SK-N-SH treated with all-trans-retinoic acid at 6 μM for 48 hours (cell line): ENCODE measurements around the gene LAMTOR2.

Experiments used
- ATAC-seq: fragments of 200-7000 bp; cut with Tn5 transposase; 3 replicates; pipeline ENCODE4 v1.9.1; 2020; ENCODE audit warnings: mild to moderate bottlenecking, moderate library complexity
- ARNTL ChIP-seq: fragments of 450-650 bp; formaldehyde crosslinking; IDR thresholded peaks from 2 replicates; pipeline ENCODE4 v1.5.0; 2020; ENCODE audit warnings: low read depth, mild to moderate bottlenecking, moderate library complexity, borderline replicate concordance
- BACH2 ChIP-seq: fragments of 250-450 bp; sonication (Bioruptor Pico); IDR thresholded peaks from 2 replicates; pipeline ENCODE4 v1.9.0; 2021; ENCODE audit warnings: mild to moderate bottlenecking, borderline replicate concordance
- CSDC2 ChIP-seq: fragments of 250-450 bp; sonication (Bioruptor Pico); IDR thresholded peaks from 2 replicates; pipeline ENCODE4 v1.5.0; 2020; ENCODE audit warnings: mild to moderate bottlenecking, moderate library complexity
- CSRNP3 ChIP-seq: fragments of 250-450 bp; sonication (Bioruptor Pico); IDR thresholded peaks from 2 replicates; pipeline ENCODE4 v1.5.1; 2021; ENCODE audit warnings: mild to moderate bottlenecking, moderate library complexity
- ESRRG ChIP-seq: fragments of 250-450 bp; sonication (Bioruptor Pico); IDR thresholded peaks from 2 replicates; pipeline ENCODE4 v1.6.1; 2021; ENCODE audit warnings: mild to moderate bottlenecking
- GLIS3 ChIP-seq: fragments of 250-450 bp; sonication (Bioruptor Pico); IDR thresholded peaks from 2 replicates; pipeline ENCODE4 v1.5.0; 2020; ENCODE audit warnings: mild to moderate bottlenecking, moderate library complexity
- ISL1 ChIP-seq: fragments of 250-450 bp; sonication (Bioruptor Pico); IDR thresholded peaks from 2 replicates; pipeline ENCODE4 v2.1.2; 2022; ENCODE audit warnings: mild to moderate bottlenecking, moderate library complexity
- OSR1 ChIP-seq: fragments of 250-450 bp; sonication (Bioruptor Pico); IDR thresholded peaks from 2 replicates; pipeline ENCODE4 v1.8.0; 2022; ENCODE audit warnings: moderate library complexity, mild to moderate bottlenecking, inconsistent platforms
- PPARA ChIP-seq: fragments of 250-450 bp; sonication (Bioruptor Pico); IDR thresholded peaks from 2 replicates; pipeline ENCODE4 v1.5.0; 2020; ENCODE audit warnings: mild to moderate bottlenecking, borderline replicate concordance
- RARB ChIP-seq: fragments of 250-450 bp; sonication (Bioruptor Pico); IDR thresholded peaks from 2 replicates; pipeline ENCODE4 v1.8.0; 2021; ENCODE audit warnings: mild to moderate bottlenecking, moderate library complexity
- SNAI2 ChIP-seq: fragments of 250-450 bp; sonication (Bioruptor Pico); IDR thresholded peaks from 2 replicates; pipeline ENCODE4 v1.5.0; 2020; ENCODE audit warnings: mild to moderate bottlenecking, moderate library complexity
- TCF4 ChIP-seq: fragments of 250-450 bp; sonication (Bioruptor Pico); IDR thresholded peaks from 2 replicates; pipeline ENCODE4 v1.8.0; 2021; ENCODE audit warnings: mild to moderate bottlenecking, moderate library complexity, borderline replicate concordance
- TOX ChIP-seq: fragments of 250-450 bp; sonication (Bioruptor Pico); IDR thresholded peaks from 2 replicates; pipeline ENCODE4 v1.8.0; 2021; ENCODE audit warnings: mild to moderate bottlenecking, moderate library complexity, borderline replicate concordance
- ZC3H10 ChIP-seq: fragments of 250-450 bp; sonication (Bioruptor Pico); IDR thresholded peaks from 2 replicates; pipeline ENCODE4 v1.5.1; 2021; ENCODE audit warnings: mild to moderate bottlenecking, moderate library complexity
- ZFP3 ChIP-seq: fragments of 250-450 bp; sonication (Bioruptor Pico); IDR thresholded peaks from 2 replicates; pipeline ENCODE4 v1.5.0; 2020; ENCODE audit warnings: mild to moderate bottlenecking, moderate library complexity
- ZFP30 ChIP-seq: fragments of 450-650 bp; formaldehyde crosslinking; IDR thresholded peaks from 2 replicates; pipeline ENCODE4 v1.5.0; 2022; ENCODE audit warnings: mild to moderate bottlenecking, moderate library complexity
- ZNF70 ChIP-seq: fragments of 450-650 bp; formaldehyde crosslinking; IDR thresholded peaks from 2 replicates; pipeline ENCODE4 v1.5.0; 2020; ENCODE audit warnings: mild to moderate bottlenecking, moderate library complexity
- ZNF8 ChIP-seq: fragments of 450-650 bp; formaldehyde crosslinking; IDR thresholded peaks from 2 replicates; pipeline ENCODE4 v1.5.0; 2020; ENCODE audit warnings: mild to moderate bottlenecking, moderate library complexity
- TF ChIP-seq, protein P1 (sequence below): fragments of 250-450 bp; sonication (Bioruptor Pico); IDR thresholded peaks from 2 replicates; pipeline ENCODE4 v1.8.0; 2021; ENCODE audit warnings: low read depth, mild to moderate bottlenecking, moderate library complexity, borderline replicate concordance
- TF ChIP-seq, protein P2 (sequence below): fragments of 250-450 bp; sonication (Bioruptor Pico); IDR thresholded peaks from 2 replicates; pipeline ENCODE4 v1.5.1; 2020; ENCODE audit warnings: low read depth, mild to moderate bottlenecking, moderate library complexity
- TF ChIP-seq, protein P3 (sequence below): fragments of 250-450 bp; sonication (Bioruptor Pico); IDR thresholded peaks from 2 replicates; pipeline ENCODE4 v1.8.0; 2020; ENCODE audit warnings: mild to moderate bottlenecking, moderate library complexity, borderline replicate concordance

Gene LAMTOR2

DNA sequence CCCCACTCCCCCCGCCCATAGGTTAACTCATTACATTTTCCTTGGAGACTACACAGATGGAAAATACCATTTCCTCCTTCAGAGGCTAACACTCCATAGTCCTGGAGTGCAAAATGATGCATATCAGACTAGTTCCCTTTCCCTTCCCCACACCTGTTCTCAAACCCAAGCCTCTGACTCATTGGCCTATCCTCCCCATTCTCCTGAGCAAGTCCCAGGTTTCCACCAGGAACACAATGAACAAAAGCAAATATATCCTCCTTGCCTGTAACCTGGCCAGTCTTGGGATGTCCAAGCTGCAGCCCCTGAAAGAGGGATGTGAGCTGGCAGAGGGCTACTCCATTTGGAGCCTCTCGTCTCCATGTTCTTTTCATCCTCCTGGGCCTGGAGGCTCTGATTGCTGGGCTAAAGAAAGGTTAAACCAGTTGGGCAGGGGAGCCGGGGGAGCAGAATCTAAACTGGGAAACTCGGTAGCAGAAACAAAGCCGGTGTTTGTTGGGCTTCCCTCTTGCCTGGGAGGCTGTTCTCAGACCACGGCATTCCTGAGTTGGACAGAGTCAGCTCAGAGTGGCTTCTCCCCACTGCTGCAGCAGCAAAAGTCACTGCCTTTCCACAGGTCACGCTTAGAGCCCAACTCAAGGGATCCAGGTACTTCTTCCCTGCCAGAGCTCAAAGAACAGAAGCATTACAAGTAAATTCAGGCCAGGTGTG lies 47.8 kb upstream of the LAMTOR2 start:
- ATAC-seq: peak; percentile 32
- TF ChIP-seq TCF4 (CRISPR knock-in tag) (no peak), ZFP3 (CRISPR knock-in tag) (no peak), ZC3H10 (no peak), ISL1 (CRISPR knock-in tag) (no peak), RARB (CRISPR knock-in tag) (no peak)
- TF ChIP-seq, protein P1, sequence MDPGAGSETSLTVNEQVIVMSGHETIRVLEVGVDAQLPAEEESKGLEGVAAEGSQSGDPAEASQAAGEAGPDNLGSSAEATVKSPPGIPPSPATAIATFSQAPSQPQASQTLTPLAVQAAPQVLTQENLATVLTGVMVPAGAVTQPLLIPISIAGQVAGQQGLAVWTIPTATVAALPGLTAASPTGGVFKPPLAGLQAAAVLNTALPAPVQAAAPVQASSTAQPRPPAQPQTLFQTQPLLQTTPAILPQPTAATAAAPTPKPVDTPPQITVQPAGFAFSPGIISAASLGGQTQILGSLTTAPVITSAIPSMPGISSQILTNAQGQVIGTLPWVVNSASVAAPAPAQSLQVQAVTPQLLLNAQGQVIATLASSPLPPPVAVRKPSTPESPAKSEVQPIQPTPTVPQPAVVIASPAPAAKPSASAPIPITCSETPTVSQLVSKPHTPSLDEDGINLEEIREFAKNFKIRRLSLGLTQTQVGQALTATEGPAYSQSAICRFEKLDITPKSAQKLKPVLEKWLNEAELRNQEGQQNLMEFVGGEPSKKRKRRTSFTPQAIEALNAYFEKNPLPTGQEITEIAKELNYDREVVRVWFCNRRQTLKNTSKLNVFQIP (CRISPR knock-in tag): no peak

DNA sequence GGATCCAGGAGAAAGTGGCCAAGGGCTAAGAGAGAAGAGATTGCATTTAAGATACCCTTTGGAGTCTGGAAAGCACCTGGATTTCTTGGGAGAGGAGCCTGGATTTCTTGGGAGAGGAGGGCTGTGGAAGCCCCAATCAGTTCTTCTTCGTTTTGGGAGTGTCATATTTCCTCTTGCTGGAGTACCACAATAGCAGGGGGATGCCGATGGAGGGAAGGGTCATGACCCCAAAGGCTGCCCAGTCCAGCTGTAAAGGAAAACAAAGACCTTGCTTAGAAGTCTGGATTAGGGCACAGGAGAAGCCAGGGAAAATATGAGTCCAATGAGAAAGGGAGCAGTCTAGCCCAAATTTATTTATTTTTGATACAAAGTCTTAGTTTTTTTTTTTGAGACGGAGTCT lies 45.2 kb upstream of the LAMTOR2 start:
- TF ChIP-seq, protein P2, sequence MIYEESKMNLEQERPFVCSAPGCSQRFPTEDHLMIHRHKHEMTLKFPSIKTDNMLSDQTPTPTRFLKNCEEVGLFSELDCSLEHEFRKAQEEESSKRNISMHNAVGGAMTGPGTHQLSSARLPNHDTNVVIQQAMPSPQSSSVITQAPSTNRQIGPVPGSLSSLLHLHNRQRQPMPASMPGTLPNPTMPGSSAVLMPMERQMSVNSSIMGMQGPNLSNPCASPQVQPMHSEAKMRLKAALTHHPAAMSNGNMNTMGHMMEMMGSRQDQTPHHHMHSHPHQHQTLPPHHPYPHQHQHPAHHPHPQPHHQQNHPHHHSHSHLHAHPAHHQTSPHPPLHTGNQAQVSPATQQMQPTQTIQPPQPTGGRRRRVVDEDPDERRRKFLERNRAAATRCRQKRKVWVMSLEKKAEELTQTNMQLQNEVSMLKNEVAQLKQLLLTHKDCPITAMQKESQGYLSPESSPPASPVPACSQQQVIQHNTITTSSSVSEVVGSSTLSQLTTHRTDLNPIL (CRISPR knock-in tag): no peak
- TF ChIP-seq GLIS3 (CRISPR knock-in tag) (no peak), ZNF70 (CRISPR knock-in tag) (no peak), TOX (CRISPR knock-in tag) (no peak), RARB (CRISPR knock-in tag) (no peak), PPARA (CRISPR knock-in tag) (no peak), CSRNP3 (no peak), ISL1 (CRISPR knock-in tag) (no peak), ZC3H10 (no peak), ZFP30 (CRISPR knock-in tag) (no peak), ZNF8 (CRISPR knock-in tag) (no peak), TCF4 (CRISPR knock-in tag) (no peak), CSDC2 (CRISPR knock-in tag) (no peak), OSR1 (CRISPR knock-in tag) (no peak), ESRRG (no peak)
- TF ChIP-seq, protein P3, sequence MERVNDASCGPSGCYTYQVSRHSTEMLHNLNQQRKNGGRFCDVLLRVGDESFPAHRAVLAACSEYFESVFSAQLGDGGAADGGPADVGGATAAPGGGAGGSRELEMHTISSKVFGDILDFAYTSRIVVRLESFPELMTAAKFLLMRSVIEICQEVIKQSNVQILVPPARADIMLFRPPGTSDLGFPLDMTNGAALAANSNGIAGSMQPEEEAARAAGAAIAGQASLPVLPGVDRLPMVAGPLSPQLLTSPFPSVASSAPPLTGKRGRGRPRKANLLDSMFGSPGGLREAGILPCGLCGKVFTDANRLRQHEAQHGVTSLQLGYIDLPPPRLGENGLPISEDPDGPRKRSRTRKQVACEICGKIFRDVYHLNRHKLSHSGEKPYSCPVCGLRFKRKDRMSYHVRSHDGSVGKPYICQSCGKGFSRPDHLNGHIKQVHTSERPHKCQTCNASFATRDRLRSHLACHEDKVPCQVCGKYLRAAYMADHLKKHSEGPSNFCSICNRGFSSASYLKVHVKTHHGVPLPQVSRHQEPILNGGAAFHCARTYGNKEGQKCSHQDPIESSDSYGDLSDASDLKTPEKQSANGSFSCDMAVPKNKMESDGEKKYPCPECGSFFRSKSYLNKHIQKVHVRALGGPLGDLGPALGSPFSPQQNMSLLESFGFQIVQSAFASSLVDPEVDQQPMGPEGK: no peak
- no peak for ATAC-seq

DNA sequence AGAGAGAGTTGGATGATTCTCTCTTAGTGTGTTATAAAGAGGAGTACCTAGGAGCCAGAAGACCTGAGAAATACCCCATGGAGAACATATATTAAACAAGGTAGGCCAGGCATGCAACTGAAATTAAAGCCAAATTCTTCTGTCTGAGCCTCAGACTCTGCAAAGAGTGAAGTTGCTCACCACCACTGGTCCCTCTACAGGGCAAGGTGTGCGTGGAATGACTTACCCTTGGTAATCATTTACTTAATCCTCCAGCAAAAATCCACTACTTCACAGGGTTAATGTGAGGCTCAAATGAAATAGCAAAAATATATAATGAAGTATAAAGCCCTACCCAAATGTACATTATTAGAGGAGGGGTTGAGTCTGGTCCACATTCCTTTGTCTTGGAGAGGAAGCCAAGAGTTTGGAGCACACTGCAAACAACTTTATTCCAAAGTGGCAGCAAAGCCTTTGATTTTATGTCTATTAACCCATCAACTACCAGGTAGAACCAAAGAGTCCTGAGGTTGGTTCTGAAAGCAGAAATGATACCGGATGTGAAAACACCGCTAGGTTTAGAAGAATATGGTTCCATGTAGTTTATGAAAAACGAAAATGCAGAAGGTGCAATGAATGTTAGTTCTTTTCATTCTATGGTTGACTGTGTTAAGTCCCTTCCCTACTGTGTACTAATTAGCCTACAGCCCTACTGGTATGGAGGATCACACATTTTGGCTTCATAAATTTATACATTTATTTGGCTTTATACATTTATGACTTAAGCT lies 42.3 kb upstream of the LAMTOR2 start:
- no peak for TF ChIP-seq OSR1 (CRISPR knock-in tag)
- no peak for TF ChIP-seq ARNTL (CRISPR knock-in tag)
- no peak for TF ChIP-seq ZC3H10
- no peak for TF ChIP-seq ISL1 (CRISPR knock-in tag)
- TF ChIP-seq TCF4 (CRISPR knock-in tag): no peak
- no peak for ATAC-seq

DNA sequence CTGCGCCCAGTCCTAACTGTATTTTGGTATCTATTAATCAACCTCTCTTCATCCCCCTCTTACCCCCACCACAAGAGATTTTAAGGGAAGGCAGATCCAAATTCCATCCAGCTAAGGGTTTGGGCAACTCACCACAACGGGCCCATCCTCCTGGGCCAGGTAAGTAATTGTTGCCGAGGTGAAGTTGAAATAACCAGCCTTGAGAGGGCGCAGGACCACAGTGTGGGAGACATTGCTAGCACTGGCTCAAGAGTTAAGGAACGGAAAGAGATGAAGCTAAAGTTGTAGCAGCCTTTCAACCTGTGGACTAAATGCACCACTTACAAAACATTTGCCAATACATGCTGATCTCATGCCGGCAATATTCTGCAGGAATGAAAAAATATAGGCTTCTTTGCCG lies 39.8 kb upstream of the LAMTOR2 start:
- no peak for ATAC-seq
- TF ChIP-seq SNAI2 (no peak), ISL1 (CRISPR knock-in tag) (no peak), ESRRG (no peak), ZC3H10 (no peak), BACH2 (CRISPR knock-in tag) (no peak), TCF4 (CRISPR knock-in tag) (no peak), ZFP30 (CRISPR knock-in tag) (no peak), OSR1 (CRISPR knock-in tag) (no peak), CSRNP3 (no peak), ZFP3 (CRISPR knock-in tag) (no peak)
- TF ChIP-seq, protein P2 (CRISPR knock-in tag): no peak
- TF ChIP-seq, protein P1 (CRISPR knock-in tag): no peak
